Adipocyte (in vitro differentiated cells): ENCODE results near the gene COMMD4.
"Not testable (repeated sequence)": the region's sequence is repeated elsewhere in the genome, so short reads cannot be mapped to it uniquely, and the experiment has no call there.

ENCODE experiments used
- DNase-seq: peaks from one replicate; pipeline ENCODE4 v3.0.0-alpha.2; 2015; ENCODE audit warnings: low read depth
- H3K27me3 ChIP-seq: replicated peaks from 2 replicates; pipeline ENCODE4 v1.7.0; 2013; ENCODE audit warnings: mild to moderate bottlenecking, low read length, moderate library complexity; ENCODE audit not compliant: control insufficient read depth, insufficient read depth
- H3K36me3 ChIP-seq: 2 replicates; pipeline ENCODE4 v1.7.0; 2013; ENCODE audit warnings: low read length, mild to moderate bottlenecking, moderate library complexity; ENCODE audit not compliant: control insufficient read depth, insufficient read depth, severe bottlenecking
- H3K4me1 ChIP-seq: 2 replicates; pipeline ENCODE4 v1.7.0; 2013; ENCODE audit warnings: mild to moderate bottlenecking, low read length, moderate library complexity; ENCODE audit not compliant: control insufficient read depth, insufficient read depth
- H3K4me3 ChIP-seq: 2 replicates; pipeline ENCODE4 v1.7.0; 2013; ENCODE audit warnings: mild to moderate bottlenecking, low read length, moderate library complexity
- H3K9ac ChIP-seq: 2 replicates; pipeline ENCODE4 v1.7.0; 2013; ENCODE audit warnings: mild to moderate bottlenecking, low read length, moderate library complexity
- H3K9me3 ChIP-seq: 2 replicates; pipeline ENCODE4 v1.7.0; 2013; ENCODE audit warnings: mild to moderate bottlenecking, low read length, moderate library complexity; ENCODE audit not compliant: control insufficient read depth

Gene COMMD4

GRCh38 chr15:75333654-75334419 lies 2.0 kb upstream of the COMMD4 start:
- not testable (repeated sequence) for H3K27me3 ChIP-seq, H3K9me3 ChIP-seq, DNase-seq, H3K4me3 ChIP-seq, H3K9ac ChIP-seq, H3K36me3 ChIP-seq
- H3K4me1 ChIP-seq, result peaks cover 11% of the 10 kb centered on the region

GRCh38 chr15:75335313-75335704 lies 554 bp upstream of the COMMD4 start:
- DNase-seq, result no peak
- peaks cover 11% of the 10 kb centered on the region for H3K4me1 ChIP-seq
- H3K4me3 ChIP-seq, result peak overlapping the region; percentile 95
- no peaks in the 10 kb centered on the region for H3K27me3 ChIP-seq
- H3K9ac ChIP-seq, result peak overlapping the region; percentile 87
- peaks cover 13% of the 10 kb centered on the region for H3K36me3 ChIP-seq
- H3K9me3 ChIP-seq, result no peaks in the 10 kb centered on the region

GRCh38 chr15:75338661-75339240 lies 2.9 kb downstream of the COMMD4 start:
- no peak for DNase-seq
- peaks cover 11% of the 10 kb centered on the region for H3K4me1 ChIP-seq
- no peaks in the 10 kb centered on the region for H3K27me3 ChIP-seq
- H3K36me3 ChIP-seq, result peaks cover 25% of the 10 kb centered on the region
- no peak overlapping the region for H3K4me3 ChIP-seq
- no peaks in the 10 kb centered on the region for H3K9me3 ChIP-seq
- H3K9ac ChIP-seq, result no peak overlapping the region

- Histone ChIP-seq H3K4me1 (peaks cover 11% of the 10 kb centered on the region), H3K9me3 (no peaks in the 10 kb centered on the region), H3K27me3 (no peaks in the 10 kb centered on the region), H3K9ac (no peak overlapping the region), H3K36me3 (peaks cover 25% of the 10 kb centered on the region), H3K4me3 (no peak overlapping the region)
- DNase-seq, result no peak
Measured at GRCh38 chr15:75339531-75340240, 3.8 kb downstream of the COMMD4 start.

- Histone ChIP-seq H3K4me3 (no peak overlapping the region), H3K9me3 (no peaks in the 10 kb centered on the region), H3K27me3 (no peaks in the 10 kb centered on the region), H3K4me1 (no peaks in the 10 kb centered on the region), H3K36me3 (peaks cover 25% of the 10 kb centered on the region), H3K9ac (no peak overlapping the region)
- no peak for DNase-seq
Measured at GRCh38 chr15:75342221-75342620, 6.4 kb downstream of the COMMD4 start.

- peaks cover 25% of the 10 kb centered on the region for H3K36me3 ChIP-seq
- not testable (repeated sequence) for DNase-seq, H3K27me3 ChIP-seq, H3K4me3 ChIP-seq, H3K9ac ChIP-seq, H3K4me1 ChIP-seq, H3K9me3 ChIP-seq
Measured at GRCh38 chr15:75343953-75344352, 8.1 kb downstream of the COMMD4 start.

GRCh38 chr15:75346796-75347221 lies 10.9 kb downstream of the COMMD4 start, which contains the start of gene NEIL1:
NEIL1 (plus strand) TSS chr15:75347039; CDS start chr15:75348906, 1,867 bp downstream.
- peaks cover 10% of the 10 kb centered on the region for H3K4me1 ChIP-seq
- peak within 1 kb of the TSS; percentile 88 for H3K4me3 ChIP-seq
- no peaks in the 10 kb centered on the region for H3K36me3 ChIP-seq
- H3K27me3 ChIP-seq, result no peaks in the 10 kb centered on the region
- H3K9me3 ChIP-seq, result no peaks in the 10 kb centered on the region
- H3K9ac ChIP-seq, result peak within 1 kb of the TSS; percentile 93
- DNase-seq, result peak; percentile 25

GRCh38 chr15:75347222-75348033 lies 11.6 kb downstream of the COMMD4 start:
- Histone ChIP-seq H3K4me3 (peak overlapping the region; percentile 88), H3K36me3 (no peaks in the 10 kb centered on the region), H3K9ac (peak overlapping the region; percentile 93), H3K4me1 (peaks cover 10% of the 10 kb centered on the region), H3K27me3 (no peaks in the 10 kb centered on the region), H3K9me3 (no peaks in the 10 kb centered on the region)
- peak; percentile 64 for DNase-seq

GRCh38 chr15:75348034-75348561 lies 12.2 kb downstream of the COMMD4 start:
- Histone ChIP-seq H3K4me1 (peaks cover 10% of the 10 kb centered on the region), H3K9ac (peak overlapping the region; percentile 93), H3K4me3 (peak overlapping the region; percentile 88), H3K36me3 (no peaks in the 10 kb centered on the region), H3K27me3 (no peaks in the 10 kb centered on the region), H3K9me3 (no peaks in the 10 kb centered on the region)
- DNase-seq, result peak; percentile 46

- H3K36me3 ChIP-seq, result no peaks in the 10 kb centered on the region
- peak; percentile 21 for DNase-seq
- no peaks in the 10 kb centered on the region for H3K27me3 ChIP-seq
- H3K4me3 ChIP-seq, result peak overlapping the region; percentile 88
- peak overlapping the region; percentile 93 for H3K9ac ChIP-seq
- H3K9me3 ChIP-seq, result no peaks in the 10 kb centered on the region
- peaks cover 10% of the 10 kb centered on the region for H3K4me1 ChIP-seq
Measured at GRCh38 chr15:75348562-75349350, 12.9 kb downstream of the COMMD4 start.
